IMR-90 (cell line): ENCODE data around the gene PRAC1. TPM values are rescaled to one million over a fixed set of nuclear protein-coding genes. Genes with fewer than 3 reads are reported as not detected.

ENCODE experiments used
- BHLHE40 ChIP-seq: fragments of 150-350 bp; IDR thresholded peaks from 2 replicates; pipeline ENCODE4 v1.6.1; 2016; ENCODE audit warnings: mild to moderate bottlenecking, low read depth, low read length
- CHD1 ChIP-seq: IDR thresholded peaks from 2 replicates; pipeline ENCODE4 v1.6.1; 2012; ENCODE audit warnings: low read depth, low read length, improper control_type of control experiment
- NFE2L2 ChIP-seq: fragments of 150-350 bp; IDR thresholded peaks from 2 replicates; pipeline ENCODE4 v1.6.1; 2016; ENCODE audit warnings: low read depth, mild to moderate bottlenecking, low read length
- POLR2A ChIP-seq: IDR thresholded peaks from 2 replicates; pipeline ENCODE4 v1.6.1; 2012; ENCODE audit warnings: mild to moderate bottlenecking, low read depth, low read length
- polyA plus RNA-seq, 3 experiments: library from polyadenylated mRNA; depleted of rRNA; stranded (reverse); fragments of >200 nt; gene quantifications; 2 replicates each; pipeline ENCODE4 v1.2.3, GENCODE V29; 2012; ENCODE audit warnings: low replicate concordance in 1 of 3
- total RNA-seq: library from RNA; depleted of rRNA; stranded (reverse); fragments of >200 nt; gene quantifications from 2 replicates; pipeline ENCODE4 v1.2.3, GENCODE V29; 2012

The PRAC1 gene
- total and polyA plus RNA-seq, 2 of the 4 experiments (the other 2 are of a cell fraction), result not detected

GRCh38 chr17:48728232-48729231 is 6.2 kb upstream of the PRAC1 start, which contains the start of gene HOXB13 (continued):
- TF ChIP-seq NFE2L2 (no peak), BHLHE40 (no peak), POLR2A (no peak), CHD1 (no peak)
